Activated naive CD4-positive, alpha-beta T cell treated with anti-CD3 and anti-CD28 coated beads, Interleukin-2, amount 50 U/mL, for 16 hours (primary cell): Measurements from ENCODE around the gene JAKMIP1.
"Not testable (repeated sequence)": the region's sequence is repeated elsewhere in the genome, so short reads cannot be mapped to it uniquely, and the experiment has no call there.

Source experiments
- DNase-seq: peaks from one replicate; pipeline ENCODE4 v3.0.0-alpha.2; 2020

Gene JAKMIP1

DNA sequence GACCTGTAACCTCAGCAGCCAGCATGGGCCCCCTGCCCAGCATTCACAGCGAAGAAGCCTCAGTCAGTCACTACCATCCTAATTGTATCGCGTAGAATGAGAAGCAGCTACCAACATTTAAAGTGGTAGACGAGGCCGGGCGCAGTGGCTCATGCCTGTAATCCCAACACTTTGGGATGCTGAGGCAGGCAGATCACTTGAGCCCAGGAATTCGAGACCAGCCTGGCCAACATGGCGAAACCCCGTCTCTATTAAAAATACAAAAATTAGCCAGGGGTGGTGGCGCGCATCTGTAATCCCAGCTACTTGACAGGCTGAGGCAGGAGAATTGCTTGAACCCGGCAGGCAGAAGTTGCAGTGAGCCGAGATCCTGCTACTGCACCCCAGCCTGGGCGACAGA lies 59.3 kb downstream of the JAKMIP1 start:
- DNase-seq: not testable (repeated sequence)

GRCh38 chr4:6137747-6138135 lies 62.6 kb downstream of the JAKMIP1 start:
- DNase-seq: no peak

- DNase-seq: no peak
Measured at GRCh38 chr4:6137027-6137746, 63.2 kb downstream of the JAKMIP1 start.

- no peak for DNase-seq
Measured at GRCh38 chr4:6134612-6135220, 65.6 kb downstream of the JAKMIP1 start.

- no peak for DNase-seq
Measured at GRCh38 chr4:6132716-6133115, 67.6 kb downstream of the JAKMIP1 start.

- DNase-seq: no peak
Measured at GRCh38 chr4:6128221-6128850, 72.0 kb downstream of the JAKMIP1 start.

GRCh38 chr4:6126971-6127745 lies 73.2 kb downstream of the JAKMIP1 start:
- DNase-seq: no peak

DNA sequence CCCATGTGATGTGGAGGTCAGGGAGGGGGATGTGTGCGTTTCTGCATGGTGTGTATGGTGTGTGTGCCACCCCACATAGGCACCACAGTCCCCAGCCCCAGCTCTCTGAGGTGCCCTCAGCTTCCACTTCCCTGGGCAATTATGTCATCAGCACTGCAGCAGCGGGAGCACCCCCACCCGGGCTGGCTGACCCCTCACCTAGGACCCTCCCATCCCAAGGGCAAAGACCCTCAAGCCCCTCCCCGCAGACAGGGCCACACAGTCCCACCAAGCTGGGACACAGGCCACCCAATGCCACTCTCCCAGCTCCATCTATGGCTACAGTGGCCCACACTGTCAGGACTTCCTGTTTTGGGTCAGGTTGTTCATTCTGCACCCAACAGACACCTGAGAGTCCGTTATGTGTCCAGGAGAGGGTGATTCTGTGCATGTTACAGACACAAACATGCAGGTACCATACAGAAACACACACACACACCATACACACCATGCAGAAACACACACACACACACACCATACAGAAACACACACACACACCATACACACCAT lies 75.2 kb downstream of the JAKMIP1 start:
- DNase-seq: no peak

DNA sequence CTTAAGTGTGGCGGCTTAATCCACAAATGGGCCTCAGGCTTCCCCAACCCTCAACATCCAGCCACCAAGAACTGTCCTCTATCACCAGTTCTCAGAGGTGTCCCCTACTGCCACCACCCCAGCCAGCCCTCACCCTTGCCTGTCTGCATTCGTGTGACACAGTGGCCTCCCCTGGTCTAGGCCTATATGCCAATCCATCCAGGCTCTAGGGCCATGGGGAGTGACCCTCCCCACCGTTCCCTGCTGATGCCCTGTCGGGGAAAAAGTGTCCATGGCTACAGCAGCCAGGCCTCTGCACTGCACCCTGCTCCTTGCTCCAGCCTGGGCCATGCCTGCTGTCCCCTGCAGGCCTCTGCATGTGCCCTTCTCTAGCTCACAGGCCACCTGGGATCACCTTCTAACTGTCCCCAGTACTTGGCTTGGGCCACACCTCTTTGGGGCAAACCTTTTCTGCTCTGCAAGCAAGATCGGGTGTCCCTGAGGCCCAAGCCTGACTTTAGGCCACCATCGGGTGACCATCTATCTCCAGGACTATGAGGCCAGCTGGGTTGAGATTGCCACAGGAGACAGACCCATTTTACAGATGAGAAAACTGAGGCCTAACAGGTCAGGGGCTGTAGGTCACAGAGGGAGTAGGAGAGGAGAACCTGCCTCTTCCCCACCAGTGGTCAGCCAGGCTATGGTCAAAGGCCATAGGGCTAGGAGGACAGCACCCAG lies 75.8 kb downstream of the JAKMIP1 start:
- DNase-seq: no peak

- no peak for DNase-seq
Measured at GRCh38 chr4:6123976-6124375, 76.4 kb downstream of the JAKMIP1 start.

GRCh38 chr4:6123541-6123940 lies 76.8 kb downstream of the JAKMIP1 start:
- no peak for DNase-seq

DNA sequence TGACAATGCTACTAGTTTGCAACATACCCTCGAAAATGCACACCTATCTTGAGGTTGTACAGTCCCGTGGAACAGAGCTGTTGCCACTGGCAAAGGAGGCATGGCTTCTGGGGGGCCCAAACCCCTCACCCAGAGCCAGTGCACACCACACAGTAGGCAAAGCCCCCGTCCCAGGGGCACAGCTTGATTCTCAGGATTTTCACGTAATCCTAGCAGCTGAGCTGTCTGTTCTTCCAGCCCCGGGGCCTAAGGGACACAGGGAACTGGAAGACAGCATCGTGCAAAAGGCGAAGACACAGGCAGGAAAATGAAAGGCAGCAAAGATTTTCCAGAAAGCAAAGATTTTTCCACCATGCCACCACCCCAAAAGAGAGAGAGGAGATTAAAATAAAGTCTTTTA lies 77.2 kb downstream of the JAKMIP1 start:
- DNase-seq: no peak

DNA sequence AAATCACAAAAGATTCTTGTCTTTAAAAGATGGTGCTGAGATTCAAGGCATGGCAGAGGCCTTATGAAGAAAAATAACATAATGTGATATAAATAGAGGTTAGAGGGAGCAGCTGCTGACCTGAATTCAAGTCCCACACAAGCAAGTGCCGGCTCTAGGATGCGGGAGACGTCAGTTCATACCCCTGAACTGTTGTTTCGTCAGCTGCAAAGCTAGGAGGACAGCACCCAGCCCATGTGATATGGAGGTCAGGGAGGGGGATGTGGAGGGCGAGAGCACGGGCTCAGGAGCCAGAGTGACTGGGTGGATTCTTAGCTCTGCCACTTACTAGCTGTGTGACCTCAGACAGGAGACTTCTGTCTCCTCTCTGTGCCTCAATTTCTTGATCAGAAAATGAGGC lies 77.9 kb downstream of the JAKMIP1 start:
- DNase-seq: no peak

- DNase-seq: no peak
Measured at GRCh38 chr4:6121941-6122340, 78.4 kb downstream of the JAKMIP1 start.

DNA sequence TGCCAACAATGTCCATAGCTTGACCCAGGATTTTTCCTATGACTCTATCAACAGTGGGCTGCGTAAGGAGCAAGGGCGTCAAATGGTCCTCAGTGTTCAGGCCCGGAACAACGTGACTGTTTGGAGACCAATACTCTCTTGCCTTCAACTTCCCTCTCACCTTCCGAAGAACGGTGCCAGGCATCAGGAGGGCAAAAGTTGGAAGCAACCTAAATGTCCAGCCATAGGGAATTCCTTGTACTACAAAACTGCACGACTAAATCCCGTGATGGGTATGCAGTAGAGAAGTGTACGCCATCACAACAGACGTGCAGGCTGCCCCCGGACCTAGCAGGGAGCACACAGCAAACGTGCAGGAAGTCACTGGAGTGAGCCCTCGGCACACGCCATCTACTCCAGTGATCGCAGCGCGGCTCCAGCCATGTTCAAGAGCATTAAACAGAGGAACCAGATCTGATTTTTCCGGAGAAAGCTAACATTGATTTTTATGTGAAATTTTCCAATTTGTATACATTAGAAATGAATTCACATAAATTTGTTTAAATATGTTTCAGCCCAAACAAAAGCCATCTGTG lies 79.0 kb downstream of the JAKMIP1 start:
- no peak for DNase-seq

GRCh38 chr4:6120361-6120760 lies 80.0 kb downstream of the JAKMIP1 start:
- DNase-seq: no peak

GRCh38 chr4:6119507-6120020 lies 80.8 kb downstream of the JAKMIP1 start:
- no peak for DNase-seq

DNA sequence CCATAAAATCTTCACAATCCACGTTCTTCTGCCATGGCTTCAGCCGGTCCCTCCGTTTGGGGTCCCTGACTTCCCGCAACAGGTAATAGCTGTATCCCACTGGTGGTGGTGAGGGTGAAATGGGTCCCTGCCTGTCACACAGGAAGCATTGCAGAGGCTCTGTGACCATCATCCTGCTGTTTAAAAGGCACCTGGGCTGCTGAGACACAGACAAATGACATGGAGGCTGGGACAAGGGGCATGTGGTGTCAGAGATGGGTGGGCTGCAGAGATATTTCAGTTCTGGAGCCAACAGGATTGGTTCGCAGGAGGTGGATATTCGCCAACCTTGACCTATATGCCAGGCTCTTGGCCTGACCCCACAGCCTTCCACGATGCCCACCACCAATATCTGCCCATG lies 82.1 kb downstream of the JAKMIP1 start:
- no peak for DNase-seq

DNA sequence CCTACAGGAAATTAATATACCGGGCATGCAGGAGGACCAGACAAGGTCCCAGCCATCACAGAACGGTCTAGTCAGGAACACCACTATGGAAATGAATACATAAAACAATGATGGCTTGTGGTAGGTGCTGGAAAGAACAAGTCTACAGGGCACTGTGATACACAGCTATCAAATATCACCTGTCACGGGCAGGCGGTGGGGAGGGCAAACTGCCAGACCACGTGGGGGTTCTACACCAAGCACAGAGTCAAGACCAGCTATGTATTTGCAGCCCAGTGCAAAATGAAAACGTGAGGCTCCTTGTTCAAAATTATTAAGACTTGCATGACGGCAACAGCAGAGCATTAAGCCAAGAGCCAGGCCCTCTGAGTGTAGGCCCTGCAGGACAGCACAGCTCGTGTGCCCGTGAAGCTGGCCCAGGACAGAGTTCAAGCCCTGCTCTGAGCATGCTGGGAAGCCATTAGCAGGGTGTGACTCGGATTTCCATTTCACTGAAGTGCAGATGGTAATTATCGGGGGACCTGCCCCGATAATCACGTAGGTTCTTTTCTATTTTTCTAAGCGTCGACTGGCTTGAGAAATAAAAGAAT lies 83.6 kb downstream of the JAKMIP1 start:
- DNase-seq: no peak

DNA sequence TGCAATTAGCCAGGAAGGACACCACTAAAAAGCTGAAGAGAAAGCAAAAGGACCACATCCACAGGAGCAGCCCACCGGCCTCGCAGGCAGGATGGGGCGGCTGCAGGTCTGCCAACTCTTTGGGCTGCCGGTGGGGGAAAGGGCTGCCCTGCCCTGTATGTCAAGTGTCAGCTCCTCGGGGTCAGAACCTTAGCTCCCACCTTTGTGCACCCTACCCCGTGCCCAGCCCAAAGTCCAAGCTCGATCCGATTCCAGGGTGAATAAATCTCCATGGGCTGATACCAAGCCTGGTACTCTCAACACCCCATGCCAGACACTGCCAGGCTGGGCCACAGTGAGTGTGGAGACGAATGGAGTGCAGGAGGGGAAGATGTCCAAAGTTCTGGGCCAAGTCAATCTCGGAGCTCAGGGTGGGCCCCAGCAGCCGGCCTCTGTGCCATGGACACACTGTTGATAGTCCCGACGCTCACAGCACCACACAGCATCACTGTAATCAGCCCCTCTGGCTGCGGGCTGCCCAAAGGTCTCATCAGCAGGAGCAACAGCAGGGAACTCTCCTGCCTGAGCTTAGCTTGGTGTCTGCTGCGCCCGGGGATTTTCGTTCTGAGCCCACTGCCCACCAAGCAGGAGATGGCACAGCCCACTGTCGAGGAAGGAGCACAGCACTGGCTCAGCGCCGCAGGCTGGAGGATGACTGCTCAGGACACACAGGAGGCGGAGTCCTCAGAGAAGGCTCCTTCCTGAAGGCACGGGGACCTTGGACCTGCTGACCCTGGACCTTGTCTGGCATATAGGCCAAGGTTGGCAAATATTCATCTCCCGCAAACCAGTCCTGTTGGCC lies 84.4 kb downstream of the JAKMIP1 start:
- no peak for DNase-seq

DNA sequence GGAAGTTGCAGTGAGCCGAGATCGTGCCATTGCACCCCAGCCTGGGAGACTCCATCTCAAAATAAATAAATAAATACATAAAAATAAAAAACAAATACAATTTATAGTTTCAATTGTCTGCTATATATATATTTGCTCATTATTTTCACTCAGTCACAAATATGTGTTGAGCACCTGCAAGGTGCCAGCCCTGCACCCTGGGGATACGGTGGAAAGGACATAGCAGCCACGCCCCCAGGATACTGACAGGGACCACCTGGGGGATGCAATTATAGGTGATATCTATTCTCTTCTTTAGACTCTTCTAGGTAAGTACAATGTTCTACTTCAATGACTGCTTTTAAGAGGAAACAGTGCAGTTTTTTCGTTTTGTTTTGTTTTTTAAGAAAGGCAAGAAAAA lies 85.0 kb downstream of the JAKMIP1 start:
- no peak for DNase-seq
